Measurements from ENCODE around the gene VASN.

Gene VASN

DNA sequence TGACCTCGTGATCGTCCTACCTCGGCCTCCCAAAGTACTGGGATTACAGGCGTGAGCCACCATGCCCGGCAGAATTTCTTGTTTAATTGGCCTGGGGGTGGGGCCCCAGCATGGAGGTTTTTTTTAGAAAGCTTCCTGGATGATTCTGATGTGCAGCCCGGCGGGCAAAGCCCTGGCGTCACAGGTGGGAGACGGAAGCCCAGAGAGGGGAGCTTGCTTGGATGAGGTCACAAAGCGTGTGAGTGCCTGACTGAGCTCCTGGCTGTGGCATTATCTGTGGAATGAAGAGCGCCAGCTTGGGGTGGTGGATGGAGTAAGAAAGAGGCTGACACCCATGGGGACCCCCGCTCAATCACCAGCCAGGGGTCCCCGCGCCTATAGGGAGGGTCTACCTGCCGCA lies 4.1 kb downstream of the VASN start:
- Histone ChIP-seq H3K4me3 (ENCODE audit: low read depth in 1 of 2, low read length in 2 of 2) (no peak overlapping the region), H3K27ac (ENCODE audit: low read length) (no peak overlapping the region), H3K9me3 (ENCODE audit: insufficient read depth, low read length, severe bottlenecking) (no peaks in the 10 kb centered on the region), H3K4me1 (ENCODE audit: insufficient read depth, low read length) (no peaks in the 10 kb centered on the region), H3K9ac (ENCODE audit: low read depth, low read length) (no peak overlapping the region), H3K79me2 (ENCODE audit: insufficient read depth, low read length) (no peaks in the 10 kb centered on the region), H3K27me3 (ENCODE audit: insufficient read depth, low read length, poor library complexity) (no peaks in the 10 kb centered on the region), H2AFZ (ENCODE audit: low read depth, low read length) (no peak overlapping the region), H4K20me1 (ENCODE audit: insufficient read depth, low read length) (peaks cover 48% of the 10 kb centered on the region), H3K4me2 (ENCODE audit: insufficient read depth, low read length) (no peak overlapping the region), H3K36me3 (ENCODE audit: insufficient read depth, low read length) (peaks cover 7% of the 10 kb centered on the region)
- DNase-seq (no peak), ATAC-seq (ENCODE audit: insufficient read depth, low read depth) (no peak)
- TF ChIP-seq, protein P1, sequence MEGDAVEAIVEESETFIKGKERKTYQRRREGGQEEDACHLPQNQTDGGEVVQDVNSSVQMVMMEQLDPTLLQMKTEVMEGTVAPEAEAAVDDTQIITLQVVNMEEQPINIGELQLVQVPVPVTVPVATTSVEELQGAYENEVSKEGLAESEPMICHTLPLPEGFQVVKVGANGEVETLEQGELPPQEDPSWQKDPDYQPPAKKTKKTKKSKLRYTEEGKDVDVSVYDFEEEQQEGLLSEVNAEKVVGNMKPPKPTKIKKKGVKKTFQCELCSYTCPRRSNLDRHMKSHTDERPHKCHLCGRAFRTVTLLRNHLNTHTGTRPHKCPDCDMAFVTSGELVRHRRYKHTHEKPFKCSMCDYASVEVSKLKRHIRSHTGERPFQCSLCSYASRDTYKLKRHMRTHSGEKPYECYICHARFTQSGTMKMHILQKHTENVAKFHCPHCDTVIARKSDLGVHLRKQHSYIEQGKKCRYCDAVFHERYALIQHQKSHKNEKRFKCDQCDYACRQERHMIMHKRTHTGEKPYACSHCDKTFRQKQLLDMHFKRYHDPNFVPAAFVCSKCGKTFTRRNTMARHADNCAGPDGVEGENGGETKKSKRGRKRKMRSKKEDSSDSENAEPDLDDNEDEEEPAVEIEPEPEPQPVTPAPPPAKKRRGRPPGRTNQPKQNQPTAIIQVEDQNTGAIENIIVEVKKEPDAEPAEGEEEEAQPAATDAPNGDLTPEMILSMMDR (IDR thresholded peaks at IDR 0.05; ENCODE audit: borderline replicate concordance, extremely low read depth, low read length, poor library complexity, severe bottlenecking), result no peak
- TF ChIP-seq EZH2 (IDR thresholded peaks at IDR 0.05; ENCODE audit: borderline replicate concordance, low read depth, low read length, severe bottlenecking), result no peak

DNA sequence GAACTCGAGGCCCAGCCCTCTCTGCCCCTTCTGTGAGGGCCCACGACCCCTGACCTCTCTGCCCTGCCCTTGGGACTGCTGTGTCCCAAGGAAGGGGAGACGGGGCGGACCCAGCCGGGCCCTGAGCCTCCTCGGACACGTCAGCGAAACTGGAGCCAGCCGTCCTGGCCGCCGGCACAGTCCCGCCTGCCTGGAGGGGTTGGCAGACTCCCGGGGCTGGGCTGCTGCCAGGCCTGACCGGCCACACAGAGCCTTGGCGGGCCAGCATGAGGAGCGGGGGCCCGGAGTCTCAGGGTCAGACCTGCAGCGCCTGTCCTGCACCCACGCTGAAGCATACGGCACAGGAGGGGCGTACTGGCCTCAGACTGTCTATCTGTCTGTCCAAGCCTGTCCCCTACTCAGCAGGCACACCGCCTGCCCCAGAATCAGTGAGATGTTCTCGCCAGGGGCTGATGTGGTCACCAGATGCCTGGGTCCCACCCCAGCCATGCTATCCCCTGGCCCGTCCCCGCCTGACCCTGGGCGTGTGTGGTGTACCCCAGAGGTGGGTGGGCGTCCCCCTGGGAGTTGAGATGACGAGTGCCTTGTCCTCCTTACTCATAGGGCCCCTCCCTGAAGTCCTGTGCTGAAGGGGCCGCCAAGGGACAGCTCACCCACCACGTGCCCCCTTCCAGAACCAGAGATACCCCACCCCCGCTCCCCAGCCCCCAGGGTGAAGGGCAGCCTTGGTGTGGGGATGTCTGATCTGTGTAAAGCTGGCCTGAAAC lies 4.7 kb downstream of the VASN start:
- H3K4me2 ChIP-seq (ENCODE audit: insufficient read depth, low read length), result no peak overlapping the region
- TF ChIP-seq EZH2 (IDR thresholded peaks at IDR 0.05; ENCODE audit: borderline replicate concordance, low read depth, low read length, severe bottlenecking), result no peak
- TF ChIP-seq, protein P1 (IDR thresholded peaks at IDR 0.05; ENCODE audit: borderline replicate concordance, extremely low read depth, low read length, poor library complexity, severe bottlenecking), result no peak
- no peak overlapping the region for H3K4me3 ChIP-seq (ENCODE audit: low read depth in 1 of 2, low read length in 2 of 2)
- H4K20me1 ChIP-seq (ENCODE audit: insufficient read depth, low read length), result peaks cover 51% of the 10 kb centered on the region
- H3K9ac ChIP-seq (ENCODE audit: low read depth, low read length), result no peak overlapping the region
- no peak for DNase-seq
- no peaks in the 10 kb centered on the region for H3K9me3 ChIP-seq (ENCODE audit: insufficient read depth, low read length, severe bottlenecking)
- no peaks in the 10 kb centered on the region for H3K4me1 ChIP-seq (ENCODE audit: insufficient read depth, low read length)
- H3K27ac ChIP-seq (ENCODE audit: low read length), result no peak overlapping the region
- no peaks in the 10 kb centered on the region for H3K79me2 ChIP-seq (ENCODE audit: insufficient read depth, low read length)
- H2AFZ ChIP-seq (ENCODE audit: low read depth, low read length), result no peak overlapping the region
- no peaks in the 10 kb centered on the region for H3K27me3 ChIP-seq (ENCODE audit: insufficient read depth, low read length, poor library complexity)
- no peak for ATAC-seq (ENCODE audit: insufficient read depth, low read depth)
- H3K36me3 ChIP-seq (ENCODE audit: insufficient read depth, low read length), result peaks cover 7% of the 10 kb centered on the region

DNA sequence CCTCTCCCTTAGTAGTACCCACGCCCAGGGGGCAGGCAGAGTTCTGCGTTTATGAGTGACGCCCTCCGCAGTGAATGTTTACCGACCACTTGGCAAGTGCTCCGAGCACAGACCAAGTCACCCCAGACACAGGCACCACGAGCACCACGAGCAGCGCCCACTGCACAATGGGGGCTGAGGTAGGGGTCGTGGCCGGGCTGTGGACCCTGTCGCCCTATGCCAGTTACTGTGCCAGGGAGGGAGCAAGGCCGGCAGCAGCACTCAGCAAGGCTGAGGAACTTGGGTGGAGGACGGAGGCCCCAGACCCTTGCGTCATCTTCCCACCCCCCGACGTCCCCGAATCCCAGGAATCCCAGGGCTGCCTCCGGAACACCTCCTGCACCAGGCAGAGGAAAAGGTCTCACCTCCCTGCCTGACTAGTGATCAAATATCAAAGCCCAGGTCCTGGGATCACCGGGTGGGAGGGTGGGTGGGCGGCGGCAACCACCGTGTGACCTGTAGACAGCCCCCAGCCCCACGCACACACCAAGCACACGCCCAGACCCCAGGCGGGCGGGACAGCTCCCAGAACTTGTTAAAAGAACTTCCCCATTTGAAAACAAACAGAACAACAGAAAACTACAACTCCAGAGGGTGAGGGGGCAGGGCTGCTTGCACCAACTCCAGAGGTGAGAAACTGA lies 5.4 kb downstream of the VASN start:
- H3K4me3 ChIP-seq (ENCODE audit: low read depth in 1 of 2, low read length in 2 of 2), result no peak overlapping the region
- no peak for DNase-seq
- no peak overlapping the region for H3K4me2 ChIP-seq (ENCODE audit: insufficient read depth, low read length)
- no peak overlapping the region for H3K27ac ChIP-seq (ENCODE audit: low read length)
- no peak overlapping the region for H2AFZ ChIP-seq (ENCODE audit: low read depth, low read length)
- H3K27me3 ChIP-seq (ENCODE audit: insufficient read depth, low read length, poor library complexity), result no peaks in the 10 kb centered on the region
- no peaks in the 10 kb centered on the region for H3K9me3 ChIP-seq (ENCODE audit: insufficient read depth, low read length, severe bottlenecking)
- no peak overlapping the region for H3K9ac ChIP-seq (ENCODE audit: low read depth, low read length)
- no peaks in the 10 kb centered on the region for H3K79me2 ChIP-seq (ENCODE audit: insufficient read depth, low read length)
- H3K36me3 ChIP-seq (ENCODE audit: insufficient read depth, low read length), result peaks cover 10% of the 10 kb centered on the region
- no peak for TF ChIP-seq EZH2 (IDR thresholded peaks at IDR 0.05; ENCODE audit: borderline replicate concordance, low read depth, low read length, severe bottlenecking)
- TF ChIP-seq, protein P1 (IDR thresholded peaks at IDR 0.05; ENCODE audit: borderline replicate concordance, extremely low read depth, low read length, poor library complexity, severe bottlenecking), result no peak
- no peaks in the 10 kb centered on the region for H3K4me1 ChIP-seq (ENCODE audit: insufficient read depth, low read length)
- peaks cover 51% of the 10 kb centered on the region for H4K20me1 ChIP-seq (ENCODE audit: insufficient read depth, low read length)
- no peak for ATAC-seq (ENCODE audit: insufficient read depth, low read depth)

All from DND-41 (cell line).